Skin epidermis (tissue), 12 donors: ENCODE measurements around the gene STK11.

Experiments used
- H3K27ac ChIP-seq, 21 experiments: fragments of 200-600 bp; sonication (generic) in 11 of 21; one replicate each; pipeline ENCODE4 v1.5.0; 2020; ENCODE audit warnings: mild to moderate bottlenecking in 3 of 21, inconsistent platforms in 2 of 21, moderate library complexity in 2 of 21
- H3K4me3 ChIP-seq, 7 experiments: fragments of 200-600 bp; sonication (generic) in 2 of 7; one replicate each; pipeline ENCODE4 v1.5.0; 2020; ENCODE audit warnings: inconsistent platforms in 2 of 7, mild to moderate bottlenecking in 2 of 7, moderate library complexity in 1 of 7

Gene STK11

DNA sequence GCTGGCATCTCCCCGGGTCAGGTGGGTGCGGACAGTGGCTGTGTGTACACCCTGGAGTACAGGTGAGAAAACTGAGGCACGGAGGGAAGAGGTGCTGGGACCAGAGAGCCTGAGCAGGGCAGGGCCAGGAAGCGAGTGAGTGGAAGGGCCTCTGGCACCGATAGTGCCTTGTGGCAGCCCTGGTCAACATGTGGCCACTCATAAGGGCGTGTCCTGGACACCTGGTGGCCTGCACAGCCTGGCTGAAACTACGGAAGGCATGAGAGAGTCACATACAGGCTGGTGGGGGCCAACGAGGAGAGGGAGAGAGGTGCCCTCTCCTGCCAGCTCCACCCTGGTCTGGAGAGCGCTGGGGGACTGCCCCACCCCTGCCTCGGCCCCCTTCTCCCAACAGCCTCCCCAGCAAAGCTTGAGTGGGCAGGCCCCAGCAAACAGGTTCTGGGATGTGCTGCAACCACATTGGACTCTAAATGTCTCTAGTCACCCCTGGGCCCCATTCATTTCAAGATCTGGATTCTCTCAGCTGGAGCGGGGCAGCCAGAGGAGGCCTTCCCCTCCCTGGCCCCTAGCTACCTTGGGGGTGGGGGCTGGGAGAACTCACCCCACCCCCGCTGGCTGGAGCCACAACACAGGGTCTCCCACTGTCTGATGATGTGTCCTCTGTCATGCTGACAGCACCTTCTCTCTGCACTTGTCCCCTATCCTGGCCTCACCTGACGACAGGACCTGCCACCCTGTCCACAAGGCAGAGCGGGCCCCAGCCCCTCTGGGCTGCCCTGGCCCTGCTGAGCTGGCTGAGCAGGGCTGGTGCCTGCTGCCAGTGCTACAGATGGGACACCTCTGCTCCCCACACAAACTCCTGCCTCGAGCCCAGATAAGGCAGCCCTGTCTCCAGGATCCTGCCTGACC lies 26.4 kb downstream of the STK11 start:
- no peak overlapping the region for H3K4me3 ChIP-seq
- H3K27ac ChIP-seq, result peak overlapping the region in 6 of 21 experiments; percentile 4 to 56 (median 34)

DNA sequence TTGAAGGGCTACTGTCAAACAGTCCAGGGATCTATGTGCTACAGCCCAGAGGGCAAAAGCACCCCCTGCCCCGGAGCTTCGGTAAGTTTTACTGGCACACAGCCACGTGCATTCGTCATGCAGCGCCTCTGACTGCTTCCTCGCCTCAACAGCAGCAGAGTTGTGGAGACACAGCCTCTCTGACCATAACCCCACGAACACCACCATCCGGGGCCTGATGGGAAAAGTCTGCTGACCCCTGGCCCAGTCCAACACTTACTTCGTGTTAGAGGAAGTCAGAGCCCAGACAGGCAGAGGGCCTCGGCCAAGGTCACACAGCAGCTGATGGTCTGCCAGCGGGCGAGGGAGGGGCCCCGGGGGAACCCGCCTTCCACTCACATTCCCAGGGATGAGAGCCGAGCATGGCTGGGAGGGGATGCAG lies 27.1 kb downstream of the STK11 start:
- Histone ChIP-seq H3K27ac (peak overlapping the region in 6 of 21 experiments; percentile 4 to 56 (median 34)), H3K4me3 (no peak overlapping the region)

DNA sequence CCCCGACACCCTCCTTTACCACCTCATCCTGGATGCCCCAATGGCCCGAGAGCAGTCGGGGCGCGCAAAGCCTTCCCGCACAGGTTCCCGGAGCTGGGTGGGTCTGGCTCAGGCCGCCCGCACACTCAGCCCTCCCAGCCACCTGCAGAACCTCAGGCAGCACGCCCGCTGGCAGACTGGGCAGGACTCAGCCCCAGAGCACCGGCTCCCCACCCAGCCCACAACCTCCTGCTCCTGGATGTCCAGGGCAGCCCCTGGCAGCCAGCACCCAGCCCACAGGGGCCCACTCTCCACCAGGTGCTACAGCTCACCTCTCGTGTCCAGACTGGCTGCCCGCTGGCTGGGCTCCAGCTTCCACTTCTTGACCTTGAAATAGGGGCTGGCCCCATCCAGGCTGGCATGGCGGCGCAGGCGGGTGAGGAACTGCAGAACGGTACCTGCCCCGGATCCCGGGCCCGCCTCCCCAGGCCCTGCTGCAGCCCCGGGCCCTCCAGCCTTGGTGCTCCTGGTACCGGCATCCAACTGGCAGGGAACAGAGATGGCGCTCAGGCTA lies 27.6 kb downstream of the STK11 start:
- Histone ChIP-seq H3K27ac (peak overlapping the region in 2 of 21 experiments; percentile 45 to 56), H3K4me3 (no peak overlapping the region)

DNA sequence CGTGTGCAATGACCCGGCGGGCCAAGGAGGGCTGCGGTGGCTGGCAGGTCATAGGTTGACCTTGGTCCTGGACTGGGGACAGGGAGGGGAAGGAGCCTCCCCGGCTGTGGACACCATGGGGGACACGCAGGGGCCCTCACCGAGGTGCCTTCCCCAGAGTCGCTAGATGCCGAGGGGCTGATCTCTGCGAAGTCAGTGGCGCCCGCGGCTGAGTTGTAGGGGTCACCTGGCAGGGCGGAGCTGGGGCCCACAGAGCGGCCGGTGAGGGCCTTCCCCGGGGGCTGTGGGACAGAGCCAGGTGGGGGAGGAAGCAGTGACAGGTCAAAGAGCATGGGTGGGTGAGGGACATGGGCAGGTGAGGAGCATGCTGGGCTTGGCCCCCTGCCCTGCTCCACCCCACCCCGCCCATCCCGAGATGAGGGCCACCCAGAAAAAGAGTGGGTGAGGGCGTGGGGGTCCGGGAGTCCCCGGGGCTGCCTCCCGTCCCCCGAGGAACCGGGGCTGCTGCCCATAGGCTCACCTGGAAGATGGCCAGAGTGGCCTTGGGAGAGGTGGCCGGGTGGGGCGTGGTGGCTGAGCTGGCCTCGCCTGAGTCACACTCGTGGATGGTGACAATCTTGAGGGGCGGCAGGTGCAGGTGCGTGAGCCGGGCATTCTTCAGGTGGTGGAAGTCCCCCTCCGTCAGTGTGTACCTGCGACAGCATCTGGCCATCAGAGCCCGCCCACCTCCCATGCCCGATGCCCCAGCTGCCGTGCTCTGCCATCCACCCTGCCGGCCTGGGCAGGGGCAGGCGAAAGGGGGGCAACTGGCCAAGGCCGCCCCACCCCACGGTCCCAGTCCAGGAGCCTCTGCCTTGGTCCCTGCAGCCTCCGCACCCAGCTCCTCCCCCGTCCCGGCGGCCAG lies 28.7 kb downstream of the STK11 start:
- H3K4me3 ChIP-seq, result no peak overlapping the region
- H3K27ac ChIP-seq, result no peak overlapping the region

DNA sequence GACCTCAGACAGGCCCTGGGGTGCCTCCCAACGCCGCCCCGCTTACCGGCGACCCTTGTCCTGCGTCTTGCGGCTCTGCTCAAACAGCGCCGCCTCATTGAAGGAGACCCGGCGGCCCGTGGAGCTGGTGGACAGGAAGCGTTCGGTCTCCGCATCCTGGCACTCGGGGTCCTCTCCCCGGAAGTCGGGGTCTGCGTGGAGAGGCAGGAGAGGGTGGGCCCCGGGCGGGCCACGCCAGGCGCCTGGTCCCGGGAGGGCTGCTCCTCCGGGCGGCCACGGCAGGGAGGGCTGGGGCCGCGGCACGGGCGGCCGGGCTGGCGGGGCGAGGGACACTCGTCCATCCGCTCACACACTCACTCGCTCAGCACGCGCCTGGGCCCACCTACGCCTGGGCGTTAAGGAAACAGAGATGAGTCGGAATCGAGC lies 29.4 kb downstream of the STK11 start:
- Histone ChIP-seq H3K27ac (no peak overlapping the region), H3K4me3 (no peak overlapping the region)

DNA sequence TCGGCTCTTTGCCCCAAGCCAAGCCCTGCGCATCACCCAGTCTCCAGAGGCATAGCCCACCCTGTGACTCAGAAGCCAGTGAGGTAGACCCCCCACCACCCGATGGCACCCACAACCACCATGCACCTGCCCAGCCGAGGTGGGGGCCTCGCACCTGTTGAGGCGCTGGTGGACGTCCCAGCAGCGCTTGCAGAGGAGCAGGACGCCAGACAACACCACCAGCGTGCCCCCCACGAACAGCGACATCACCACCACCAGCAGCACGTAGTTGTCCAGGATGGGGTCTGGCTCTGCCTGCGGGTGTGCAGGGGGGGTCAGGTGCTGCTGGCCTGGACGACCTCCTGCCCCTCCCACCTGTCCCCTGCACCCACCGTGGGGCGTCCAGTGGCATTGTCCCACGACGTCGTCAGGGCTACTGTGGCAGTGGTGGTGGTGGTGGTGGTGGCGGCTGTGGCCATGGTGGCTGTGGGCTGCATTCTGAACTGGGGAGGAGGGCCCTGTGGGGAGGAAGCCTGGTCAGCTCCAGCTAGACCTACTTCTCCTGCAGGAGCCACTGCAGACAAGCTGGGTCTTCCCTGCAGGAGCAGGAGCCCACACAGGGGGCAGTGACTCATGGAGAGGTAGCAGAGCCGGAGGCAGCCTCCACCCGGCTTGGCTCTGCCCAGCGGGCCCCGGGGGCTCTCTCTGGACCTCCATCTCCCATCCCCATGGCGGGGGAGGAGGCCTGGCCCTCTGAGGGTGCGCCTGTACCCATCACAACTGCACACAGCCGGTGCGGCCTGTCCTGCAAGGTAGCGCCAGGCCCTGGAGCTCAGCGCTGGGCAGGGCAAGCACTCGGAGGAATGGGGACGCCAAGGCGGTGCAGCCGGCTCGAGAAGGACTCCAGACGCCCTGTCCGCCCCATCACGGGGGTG lies 30.3 kb downstream of the STK11 start:
- H3K4me3 ChIP-seq, result peak overlapping the region in 4 of 7 experiments; percentile 3 to 54 (median 28)
- peak overlapping the region in 5 of 21 experiments; percentile 9 to 50 (median 13) for H3K27ac ChIP-seq

DNA sequence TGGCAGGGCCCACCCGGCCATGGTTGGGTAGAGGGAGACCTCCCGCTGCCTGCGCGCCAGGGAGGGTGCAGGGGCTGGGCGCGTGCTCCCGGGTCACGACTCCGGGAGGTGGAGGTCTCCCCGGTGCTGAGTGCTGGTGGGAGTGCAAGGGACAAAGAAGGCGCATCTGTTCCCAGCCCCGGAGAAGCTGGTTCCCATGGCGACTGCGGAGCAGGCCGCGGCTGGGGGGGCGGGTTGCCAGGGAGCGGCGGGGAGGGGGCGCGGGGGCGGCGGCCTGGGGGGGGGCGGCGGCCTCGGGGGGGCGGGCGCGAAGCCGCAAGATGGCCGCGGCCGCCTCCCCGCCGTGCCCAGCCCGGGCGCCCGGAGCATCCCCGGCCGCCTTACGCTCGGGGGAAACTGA lies 31.0 kb downstream of the STK11 start:
- H3K27ac ChIP-seq, result peak overlapping the region in 10 of 21 experiments; percentile 9 to 77 (median 58)
- peak overlapping the region; percentile 35 to 56 (median 47) for H3K4me3 ChIP-seq

DNA sequence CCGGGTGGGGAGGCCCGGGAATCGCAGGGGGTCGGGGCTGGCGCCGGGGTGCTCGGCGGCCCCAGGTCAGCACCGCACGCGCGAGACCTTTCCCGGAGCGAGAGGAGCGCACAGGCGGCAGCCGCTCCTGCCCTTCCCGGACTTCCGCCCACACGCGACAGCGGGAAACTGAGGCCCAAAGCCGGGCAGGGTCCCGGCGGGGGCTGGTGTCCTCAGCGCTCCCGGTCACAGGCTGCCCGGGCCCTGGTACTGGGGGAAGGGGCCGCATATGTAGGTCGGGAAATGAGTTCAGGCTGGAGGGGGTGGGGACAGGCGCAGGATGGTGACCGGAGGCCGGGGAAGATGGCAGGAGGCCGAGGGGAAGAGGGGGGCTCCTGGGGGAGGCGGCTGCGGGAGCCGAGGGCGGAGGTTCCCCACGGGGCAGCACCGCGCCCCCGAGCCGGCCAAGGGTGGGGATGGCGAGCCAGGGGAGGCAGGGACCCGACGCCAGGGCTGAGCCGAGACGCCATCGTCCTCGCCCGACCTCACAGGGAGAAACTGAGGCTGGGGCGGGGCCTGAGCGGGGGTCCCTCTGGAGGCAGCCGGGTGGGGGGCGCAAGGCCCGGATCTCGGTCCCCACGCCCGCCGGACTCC lies 31.6 kb downstream of the STK11 start:
- H3K27ac ChIP-seq, result peak overlapping the region in 15 of 21 experiments; percentile 35 to 79 (median 66)

DNA sequence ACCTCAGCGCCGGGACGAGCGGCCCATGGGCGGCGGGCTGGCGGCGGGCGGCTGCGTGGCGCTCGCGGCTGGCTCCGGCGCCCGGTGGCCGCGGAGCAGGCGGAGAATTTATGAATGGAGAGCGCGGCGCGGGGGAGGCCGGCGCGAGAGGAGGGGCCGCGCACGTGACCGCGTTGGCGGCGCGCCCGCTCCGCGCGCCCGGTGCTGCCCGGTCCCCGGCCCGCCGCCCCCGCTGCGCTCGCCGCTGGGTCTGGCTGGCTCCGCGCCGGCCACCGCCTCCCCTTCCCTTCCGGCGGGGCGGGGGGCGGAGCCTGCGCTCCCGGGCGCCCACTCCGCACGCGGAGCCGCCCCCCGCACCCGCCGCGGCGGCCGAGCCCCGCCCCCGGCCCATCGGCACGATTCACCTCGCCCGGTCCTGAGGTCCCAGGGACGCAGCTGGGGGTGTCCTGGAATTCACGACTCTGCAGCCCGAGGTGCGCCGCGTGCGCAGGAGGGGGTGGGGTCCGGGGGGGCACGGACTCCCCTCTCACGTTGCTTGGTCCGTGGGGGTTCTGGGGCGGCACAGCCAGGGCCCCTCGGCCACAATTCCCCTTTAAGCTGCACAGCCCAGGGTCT lies 32.3 kb downstream of the STK11 start, which contains the start of gene CBARP:
CBARP (minus strand) TSS at position 252 of the 615 bp plus-strand sequence. CDS start 1,905 bp downstream, outside the sequence.
- Histone ChIP-seq H3K4me3 (peak within 1 kb of the TSS; percentile 35 to 56 (median 47)), H3K27ac (peak within 1 kb of the TSS in 16 of 21 experiments; percentile 35 to 84 (median 60))

More for the DNA sequence above, 31.6 kb downstream of the STK11 start:
- H3K4me3 ChIP-seq, result peak overlapping the region; percentile 35 to 56 (median 47)

DNA sequence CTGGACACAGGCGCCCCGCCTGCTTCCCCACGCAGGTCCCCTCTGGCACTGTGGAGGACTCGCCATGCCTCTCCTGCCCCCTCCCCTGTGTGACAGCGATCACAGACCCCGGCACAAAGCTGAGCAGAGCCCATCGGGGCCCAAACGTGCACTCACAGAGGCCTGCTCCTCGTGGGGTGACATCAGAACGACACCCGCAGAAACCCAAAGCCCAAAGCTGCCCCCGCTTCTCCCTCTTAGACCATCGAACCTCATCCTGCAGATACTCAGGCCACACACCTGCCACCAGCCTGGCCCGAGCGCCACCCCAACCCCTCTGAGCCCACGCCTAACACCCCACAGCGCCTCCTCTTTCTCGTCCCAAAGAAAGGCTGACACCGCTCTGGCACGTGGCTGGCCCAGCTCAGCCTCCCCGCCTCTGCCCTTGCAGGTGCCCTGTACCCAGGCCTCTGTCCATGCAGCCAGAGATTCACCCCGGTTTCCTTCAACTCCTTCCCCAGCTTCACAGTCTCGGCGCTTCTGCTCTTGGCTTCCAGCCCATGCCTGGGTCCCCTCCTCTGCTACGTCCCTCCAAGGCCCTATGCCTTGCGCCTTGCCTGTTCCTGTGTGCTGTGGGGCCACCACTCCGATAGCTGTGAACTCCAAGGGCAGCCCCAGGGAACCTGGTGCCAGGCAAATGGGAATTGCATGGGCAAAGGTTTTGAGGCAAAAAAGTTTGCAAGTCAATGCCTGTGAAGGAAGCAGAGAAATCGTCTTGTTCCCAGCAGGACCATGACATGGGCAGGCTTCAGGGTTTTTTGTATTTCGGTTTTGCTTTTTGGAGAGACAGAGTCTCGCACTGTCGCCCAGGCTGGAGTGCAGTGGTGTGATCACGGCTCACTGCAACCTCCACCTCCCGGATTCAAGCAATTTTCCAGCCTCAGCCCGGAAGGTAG lies 33.1 kb downstream of the STK11 start:
- H3K27ac ChIP-seq, result peak overlapping the region in 11 of 21 experiments; percentile 14 to 84 (median 39)
- H3K4me3 ChIP-seq, result peak overlapping the region in 5 of 7 experiments; percentile 21 to 56 (median 54)

DNA sequence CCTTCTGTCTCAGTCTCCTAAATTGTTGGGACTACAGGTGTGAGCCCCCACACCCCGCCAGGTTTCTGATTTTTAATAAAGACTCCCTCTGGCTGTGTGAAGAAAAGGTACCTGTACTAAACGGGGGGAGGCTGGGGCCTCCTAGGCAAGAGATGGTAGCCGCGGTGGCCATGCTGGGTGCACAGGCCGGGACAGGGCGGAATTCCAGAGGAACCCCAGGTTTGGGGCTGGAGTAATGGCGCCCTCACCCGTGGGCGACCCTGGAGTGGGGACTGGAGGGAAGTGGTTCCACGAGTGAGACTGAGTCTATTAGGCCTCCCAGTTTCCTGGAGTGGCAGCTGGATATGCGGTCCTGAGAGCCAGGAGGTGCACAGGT lies 33.8 kb downstream of the STK11 start:
- Histone ChIP-seq H3K27ac (peak overlapping the region in 10 of 21 experiments; percentile 30 to 93 (median 76)), H3K4me3 (no peak overlapping the region)

DNA sequence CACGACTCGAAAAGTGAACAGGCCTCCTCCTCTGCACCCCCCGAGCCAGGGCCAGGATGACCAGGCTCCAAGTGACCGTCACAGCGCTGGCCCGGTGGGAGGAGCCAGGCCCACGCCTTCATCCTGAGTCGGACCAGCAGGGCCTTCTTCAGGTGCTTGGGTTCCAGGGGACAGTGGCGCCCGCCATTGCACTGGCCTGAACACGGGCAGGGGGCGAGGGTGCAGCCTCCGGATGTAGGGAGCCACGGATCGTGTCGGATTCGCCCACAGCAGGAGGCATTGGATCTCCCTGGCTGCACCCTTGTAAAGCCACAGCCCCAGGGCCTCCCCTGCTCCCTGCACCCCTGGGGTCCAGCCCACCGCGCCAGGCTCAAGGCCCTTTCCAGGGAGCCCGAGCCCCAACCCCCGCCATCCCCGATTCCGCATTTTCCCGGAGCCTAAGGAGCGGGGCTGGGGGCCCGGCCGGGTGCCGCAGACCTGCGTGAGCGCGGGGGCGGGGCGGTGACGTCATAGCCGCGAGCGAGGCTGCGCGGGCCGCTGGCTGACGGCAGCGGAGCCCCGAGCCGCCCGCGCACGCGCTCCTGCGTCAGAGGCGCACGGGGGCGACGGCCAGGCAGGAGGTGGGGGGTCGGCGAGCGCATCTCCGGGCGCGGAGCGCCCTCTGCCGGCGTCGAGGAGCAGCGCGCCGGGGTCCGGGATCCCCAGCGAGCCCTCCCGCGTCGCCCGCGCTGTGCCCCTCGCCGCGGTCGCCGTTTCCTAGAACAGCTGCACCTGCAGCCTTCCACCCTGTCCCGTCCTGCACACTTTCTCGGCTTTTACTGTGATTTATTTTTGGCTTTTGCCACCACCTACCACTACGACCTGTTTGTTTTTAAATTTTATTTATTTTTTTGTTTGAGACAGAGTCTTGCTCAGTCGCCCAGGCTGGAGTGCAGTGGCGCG lies 34.5 kb downstream of the STK11 start:
- H3K27ac ChIP-seq, result peak overlapping the region in 17 of 21 experiments; percentile 8 to 93 (median 70)

DNA sequence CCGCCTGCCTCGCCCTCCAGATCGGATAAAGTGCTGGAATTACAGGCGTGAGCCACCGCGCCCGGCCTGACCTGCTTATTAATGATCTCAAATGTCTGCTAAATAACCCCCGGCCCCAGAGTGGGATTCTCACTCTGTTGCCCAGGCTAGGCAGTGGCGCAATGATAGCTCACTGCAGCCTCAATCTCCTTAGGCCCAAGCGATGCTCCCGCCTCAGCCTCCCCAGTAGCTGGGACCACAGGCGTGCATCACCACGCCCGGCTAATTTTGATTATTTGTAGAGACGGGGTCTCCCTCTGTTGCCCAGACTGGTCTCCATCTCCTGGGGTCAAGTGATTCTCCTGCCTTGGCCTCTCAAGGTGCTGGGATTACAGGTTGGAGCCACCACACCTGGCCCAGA lies 35.3 kb downstream of the STK11 start:
- Histone ChIP-seq H3K27ac (peak overlapping the region in 15 of 21 experiments; percentile 13 to 97 (median 87)), H3K4me3 (peak overlapping the region in 6 of 7 experiments; percentile 18 to 95 (median 53))

More for the DNA sequence above, 34.5 kb downstream of the STK11 start:
- peak overlapping the region; percentile 18 to 95 (median 27) for H3K4me3 ChIP-seq

DNA sequence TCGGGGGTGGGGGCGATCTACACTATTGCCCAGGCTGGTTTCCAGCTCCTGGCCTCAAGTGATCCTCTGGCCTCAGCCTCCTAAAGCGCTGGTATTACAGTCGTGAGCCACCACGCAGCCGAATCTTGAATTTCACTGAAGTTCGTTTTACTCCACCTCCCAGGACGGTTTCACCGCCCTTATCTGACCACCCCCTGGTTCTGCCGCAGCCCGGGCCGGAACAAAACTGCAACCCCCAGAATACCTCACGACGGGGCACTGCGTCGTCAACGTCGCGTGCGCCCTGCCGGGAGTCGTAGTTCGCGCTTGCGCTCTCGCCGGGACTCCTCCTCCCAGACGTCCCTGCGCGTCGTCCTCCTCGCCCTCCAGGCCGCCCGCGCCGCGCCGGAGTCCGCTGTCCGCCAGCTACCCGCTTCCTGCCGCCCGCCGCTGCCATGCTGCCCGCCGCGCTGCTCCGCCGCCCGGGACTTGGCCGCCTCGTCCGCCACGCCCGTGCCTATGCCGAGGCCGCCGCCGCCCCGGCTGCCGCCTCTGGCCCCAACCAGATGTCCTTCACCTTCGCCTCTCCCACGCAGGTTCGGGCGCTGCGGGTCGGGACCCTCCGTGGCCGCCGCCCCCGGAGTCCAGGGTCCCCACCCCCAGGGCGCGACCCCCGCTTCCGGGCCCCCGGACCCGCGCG lies 36.0 kb downstream of the STK11 start, which contains the start of gene ATP5F1D:
ATP5F1D (plus strand) TSS at position 335 of the 679 bp plus-strand sequence; CDS start at position 435, 100 bp downstream.
- H3K27ac ChIP-seq, result peak within 1 kb of the TSS; percentile 73 to 97 (median 93)

More for the DNA sequence above, 36.0 kb downstream of the STK11 start, which contains the start of gene ATP5F1D:
- H3K4me3 ChIP-seq, result peak within 1 kb of the TSS; percentile 75 to 95 (median 85)
